GM12801 (cell line): Measurements from ENCODE around the gene ATG7.

ENCODE experiments used
- TF ChIP-seq, protein P1 (sequence below): IDR thresholded peaks from one replicate; pipeline ENCODE4 v1.5.1; 2011; ENCODE audit warnings: control low read depth; ENCODE audit not compliant: insufficient read length; ENCODE audit errors: extremely low read depth

ATG7 gene

GRCh38 chr3:11275926-11276325, 3.7 kb downstream of the ATG7 start:
- TF ChIP-seq, protein P1, sequence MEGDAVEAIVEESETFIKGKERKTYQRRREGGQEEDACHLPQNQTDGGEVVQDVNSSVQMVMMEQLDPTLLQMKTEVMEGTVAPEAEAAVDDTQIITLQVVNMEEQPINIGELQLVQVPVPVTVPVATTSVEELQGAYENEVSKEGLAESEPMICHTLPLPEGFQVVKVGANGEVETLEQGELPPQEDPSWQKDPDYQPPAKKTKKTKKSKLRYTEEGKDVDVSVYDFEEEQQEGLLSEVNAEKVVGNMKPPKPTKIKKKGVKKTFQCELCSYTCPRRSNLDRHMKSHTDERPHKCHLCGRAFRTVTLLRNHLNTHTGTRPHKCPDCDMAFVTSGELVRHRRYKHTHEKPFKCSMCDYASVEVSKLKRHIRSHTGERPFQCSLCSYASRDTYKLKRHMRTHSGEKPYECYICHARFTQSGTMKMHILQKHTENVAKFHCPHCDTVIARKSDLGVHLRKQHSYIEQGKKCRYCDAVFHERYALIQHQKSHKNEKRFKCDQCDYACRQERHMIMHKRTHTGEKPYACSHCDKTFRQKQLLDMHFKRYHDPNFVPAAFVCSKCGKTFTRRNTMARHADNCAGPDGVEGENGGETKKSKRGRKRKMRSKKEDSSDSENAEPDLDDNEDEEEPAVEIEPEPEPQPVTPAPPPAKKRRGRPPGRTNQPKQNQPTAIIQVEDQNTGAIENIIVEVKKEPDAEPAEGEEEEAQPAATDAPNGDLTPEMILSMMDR = no peak

GRCh38 chr3:11276901-11277300, 4.7 kb downstream of the ATG7 start:
- TF ChIP-seq, protein P1 = no peak

DNA sequence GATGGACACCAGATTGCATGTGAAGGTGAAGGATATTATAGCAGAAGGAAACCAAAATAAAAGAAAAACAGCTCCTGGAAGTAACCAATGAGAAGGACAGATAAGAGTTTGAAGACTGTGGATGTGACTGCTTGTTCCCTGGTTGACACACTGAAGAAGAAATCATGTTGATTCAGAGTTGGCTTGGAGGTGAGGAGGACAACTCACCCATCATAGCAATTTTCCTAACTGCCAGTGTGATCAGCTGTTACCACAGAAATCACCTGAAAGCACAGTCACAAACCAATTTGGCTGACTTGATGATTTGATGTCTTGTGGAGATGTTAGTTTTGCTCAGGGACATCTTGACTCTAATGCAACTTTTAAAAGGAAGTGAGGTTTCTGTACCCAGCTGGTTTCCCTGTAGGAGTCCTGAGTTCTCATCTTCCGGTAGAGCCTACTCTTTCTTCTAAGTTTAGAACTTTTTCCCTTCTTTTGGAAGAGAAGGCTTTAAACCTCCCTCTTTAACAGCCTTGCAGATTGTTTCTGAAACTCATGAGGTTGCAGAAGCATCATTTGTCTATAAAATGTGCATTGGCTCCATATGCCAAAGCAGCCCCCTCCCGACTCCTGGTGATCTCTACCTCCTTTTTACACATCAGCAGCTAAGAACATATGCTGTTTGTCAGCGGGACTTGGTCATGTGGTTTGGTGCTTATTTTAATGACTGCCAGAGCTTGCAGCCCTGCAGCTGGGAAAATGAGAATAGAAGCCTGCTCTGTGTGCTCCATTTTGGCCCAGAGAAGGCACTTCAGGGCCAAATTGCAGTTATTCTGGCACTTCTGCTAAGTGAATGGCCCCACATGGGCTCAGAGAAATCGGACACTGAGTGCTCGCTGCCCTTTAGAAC, 10.3 kb downstream of the ATG7 start:
- TF ChIP-seq, protein P1 = no peak

DNA sequence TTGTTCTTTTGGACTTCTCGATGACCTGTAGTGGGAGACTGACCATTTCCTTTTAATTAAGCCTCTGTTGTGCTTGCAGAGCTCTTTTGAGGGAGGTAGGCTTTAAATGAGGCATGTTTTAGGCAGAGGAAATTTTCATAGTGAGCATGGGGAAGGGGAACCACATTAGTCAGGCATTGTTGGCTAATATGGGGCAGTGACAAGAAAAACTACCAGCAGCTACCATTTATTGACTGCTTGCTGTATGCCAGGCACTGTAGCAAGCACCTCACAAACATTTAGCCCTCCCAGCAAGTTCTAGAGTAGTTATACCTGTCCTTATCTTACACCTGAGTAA, 10.9 kb downstream of the ATG7 start:
- TF ChIP-seq, protein P1 = no peak

- TF ChIP-seq, protein P1 = no peak
Measured at GRCh38 chr3:11284011-11284410, 11.8 kb downstream of the ATG7 start.

DNA sequence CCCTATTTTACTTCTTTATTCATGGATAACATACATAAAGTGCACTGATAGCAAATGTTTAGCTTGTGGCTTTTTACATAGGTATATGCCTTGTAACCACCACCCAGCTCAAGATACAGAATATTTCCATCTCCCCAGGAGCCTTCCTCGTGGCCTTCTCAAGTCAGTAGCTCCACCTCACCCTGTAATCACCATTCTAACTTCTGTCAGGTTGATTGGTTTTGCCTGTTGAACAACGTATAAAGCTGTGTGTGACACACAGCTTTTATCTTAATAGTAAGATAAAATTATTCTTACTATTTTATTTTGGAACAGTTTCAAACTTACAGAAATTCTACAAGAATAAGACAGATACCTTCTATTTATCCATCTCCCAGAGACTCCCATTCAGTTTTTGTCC, 13.3 kb downstream of the ATG7 start:
- TF ChIP-seq, protein P1 = no peak

- TF ChIP-seq, protein P1 = no peak
Measured at GRCh38 chr3:11287404-11287803, 15.2 kb downstream of the ATG7 start.
